Measurements from ENCODE around the gene KRTAP3-3.

GRCh38 chr17:41026715-41027471 lies 32.9 kb upstream of the KRTAP3-3 start, which contains the start of gene KRTAP1-5:
- no peak for TF ChIP-seq CTCF (IDR thresholded peaks at IDR 0.05)
- no peak for TF ChIP-seq NFYB (CRISPR knock-in tag; conservative IDR thresholded peaks at IDR 0.05; ENCODE audit: low read depth)
- TF ChIP-seq HMGXB4 (CRISPR knock-in tag; IDR thresholded peaks at IDR 0.05): no peak
- TF ChIP-seq ZNF263 (CRISPR knock-in tag; IDR thresholded peaks at IDR 0.05; ENCODE audit: low read depth): no peak

All from WTC11 (cell line).